ENCODE data around the gene CBY1. TPM values are rescaled to one million over a fixed set of nuclear protein-coding genes. Genes with fewer than 3 reads are reported as not detected.

The CBY1 gene
- total and polyA plus RNA-seq, 9 of the 15 experiments (the other 6 are each of a cell fraction or from before 2014, with no cell fraction given): 5.7 to 19.7 (median 10.8) TPM

DNA sequence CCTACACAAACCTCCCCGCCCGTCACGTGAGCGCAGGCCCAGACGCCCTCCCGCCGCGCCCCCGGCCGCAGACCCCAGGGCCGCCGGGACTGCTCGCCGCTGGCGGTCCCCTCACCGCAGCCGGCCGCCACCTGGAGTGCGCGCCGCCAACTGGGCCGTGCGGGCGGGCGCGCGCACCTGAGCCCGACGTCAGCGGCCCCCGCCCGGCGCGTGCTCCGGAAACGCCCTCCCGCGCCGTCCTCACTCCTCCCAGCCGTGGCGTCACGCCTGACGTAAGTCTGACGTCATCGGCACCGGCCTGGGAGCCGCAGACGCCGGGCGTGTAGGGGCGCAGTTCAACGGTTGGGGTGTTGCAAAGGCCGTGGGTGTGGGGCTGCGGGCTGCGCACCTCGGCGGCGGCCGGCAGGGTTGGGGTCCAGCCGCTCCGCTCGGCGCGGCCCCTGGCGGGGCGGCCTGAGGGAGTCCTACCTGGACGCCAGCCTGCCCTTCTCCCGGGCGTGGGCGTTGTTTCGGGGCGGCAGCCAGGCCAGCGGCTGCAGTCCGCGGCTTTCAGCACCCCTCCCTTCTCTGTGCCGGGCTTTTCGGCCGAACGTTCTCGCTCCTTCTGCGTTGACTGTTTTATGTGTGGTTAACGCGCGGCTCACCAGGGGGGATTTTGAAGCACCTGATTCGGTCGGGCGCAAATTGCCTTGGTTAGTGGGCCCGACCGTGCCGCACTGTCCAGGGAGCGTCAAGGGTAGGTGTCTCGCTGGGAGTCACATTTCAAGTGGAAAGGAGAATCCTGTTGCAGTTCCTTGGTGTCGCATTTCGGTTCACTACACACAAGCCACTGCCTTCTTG is 44.6 kb downstream of the CBY1 start, which contains the start of gene JOSD1 (continued):
- TF ChIP-seq ZBTB11 (CRISPR knock-in tag; IDR thresholded peaks at IDR 0.05) (0 out of 6 replicates have a peak, but pooled peaks of 1 of the 3 experiments have one; percentile 39), NCOA4 (IDR thresholded peaks at IDR 0.05; ENCODE audit: partially characterized antibody) (no peak), SNRNP70 (optimal IDR thresholded peaks at IDR 0.05; ENCODE audit: low read depth, low read length) (no peak), ZNF436 (CRISPR knock-in tag; IDR thresholded peaks at IDR 0.05) (no peak), ZNF316 (IDR thresholded peaks at IDR 0.05) (no peak), TAF9B (IDR thresholded peaks at IDR 0.05; ENCODE audit: partially characterized antibody) (no peak), PHTF2 (CRISPR knock-in tag; IDR thresholded peaks at IDR 0.05) (no peak), CBX1 (IDR thresholded peaks at IDR 0.05; ENCODE audit: low read depth) (peak; percentile 48; the same call in 1 of the 2 replicates), ZNF324 (CRISPR knock-in tag; IDR thresholded peaks at IDR 0.05) (no peak), EZH2 (IDR thresholded peaks at IDR 0.05; ENCODE audit: borderline replicate concordance, low read depth, low read length) (no peak), ZBTB49 (CRISPR knock-in tag; IDR thresholded peaks at IDR 0.05; ENCODE audit: borderline replicate concordance) (no peak), CBFA2T3 (IDR thresholded peaks at IDR 0.05) (no peak), ZNF133 (CRISPR knock-in tag; IDR thresholded peaks at IDR 0.05) (no peak), HLTF (IDR thresholded peaks at IDR 0.05) (no peak), RBFOX2 (IDR thresholded peaks at IDR 0.05; ENCODE audit: low read depth, low read length) (peak; percentile 90)
- TF ChIP-seq, protein P1, sequence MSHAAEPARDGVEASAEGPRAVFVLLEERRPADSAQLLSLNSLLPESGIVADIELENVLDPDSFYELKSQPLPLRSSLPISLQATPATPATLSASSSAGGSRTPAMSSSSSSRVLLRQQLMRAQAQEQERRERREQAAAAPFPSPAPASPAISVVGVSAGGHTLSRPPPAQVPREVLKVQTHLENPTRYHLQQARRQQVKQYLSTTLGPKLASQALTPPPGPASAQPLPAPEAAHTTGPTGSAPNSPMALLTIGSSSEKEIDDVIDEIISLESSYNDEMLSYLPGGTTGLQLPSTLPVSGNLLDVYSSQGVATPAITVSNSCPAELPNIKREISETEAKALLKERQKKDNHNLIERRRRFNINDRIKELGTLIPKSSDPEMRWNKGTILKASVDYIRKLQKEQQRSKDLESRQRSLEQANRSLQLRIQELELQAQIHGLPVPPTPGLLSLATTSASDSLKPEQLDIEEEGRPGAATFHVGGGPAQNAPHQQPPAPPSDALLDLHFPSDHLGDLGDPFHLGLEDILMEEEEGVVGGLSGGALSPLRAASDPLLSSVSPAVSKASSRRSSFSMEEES (CRISPR knock-in tag; IDR thresholded peaks at IDR 0.05): no peak
- TF ChIP-seq, protein P2, sequence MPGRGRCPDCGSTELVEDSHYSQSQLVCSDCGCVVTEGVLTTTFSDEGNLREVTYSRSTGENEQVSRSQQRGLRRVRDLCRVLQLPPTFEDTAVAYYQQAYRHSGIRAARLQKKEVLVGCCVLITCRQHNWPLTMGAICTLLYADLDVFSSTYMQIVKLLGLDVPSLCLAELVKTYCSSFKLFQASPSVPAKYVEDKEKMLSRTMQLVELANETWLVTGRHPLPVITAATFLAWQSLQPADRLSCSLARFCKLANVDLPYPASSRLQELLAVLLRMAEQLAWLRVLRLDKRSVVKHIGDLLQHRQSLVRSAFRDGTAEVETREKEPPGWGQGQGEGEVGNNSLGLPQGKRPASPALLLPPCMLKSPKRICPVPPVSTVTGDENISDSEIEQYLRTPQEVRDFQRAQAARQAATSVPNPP (IDR thresholded peaks at IDR 0.05; ENCODE audit: borderline replicate concordance, insufficient read depth, insufficient read length): no peak
- TF ChIP-seq, protein P3, sequence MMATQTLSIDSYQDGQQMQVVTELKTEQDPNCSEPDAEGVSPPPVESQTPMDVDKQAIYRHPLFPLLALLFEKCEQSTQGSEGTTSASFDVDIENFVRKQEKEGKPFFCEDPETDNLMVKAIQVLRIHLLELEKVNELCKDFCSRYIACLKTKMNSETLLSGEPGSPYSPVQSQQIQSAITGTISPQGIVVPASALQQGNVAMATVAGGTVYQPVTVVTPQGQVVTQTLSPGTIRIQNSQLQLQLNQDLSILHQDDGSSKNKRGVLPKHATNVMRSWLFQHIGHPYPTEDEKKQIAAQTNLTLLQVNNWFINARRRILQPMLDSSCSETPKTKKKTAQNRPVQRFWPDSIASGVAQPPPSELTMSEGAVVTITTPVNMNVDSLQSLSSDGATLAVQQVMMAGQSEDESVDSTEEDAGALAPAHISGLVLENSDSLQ (IDR thresholded peaks at IDR 0.05): no peak
